Measurements from ENCODE around the gene PTPRJ.

GRCh38 chr11:47989779-47990178 is 9.4 kb downstream of the PTPRJ start:
- TF ChIP-seq HMG20A (CRISPR knock-in tag; conservative IDR thresholded peaks at IDR 0.05) (no peak), ZNF445 (CRISPR knock-in tag; IDR thresholded peaks at IDR 0.05; ENCODE audit: low read depth) (no peak), ZNF644 (tag; IDR thresholded peaks at IDR 0.05; ENCODE audit: low read depth) (no peak), ZZZ3 (IDR thresholded peaks at IDR 0.05) (no peak), CTCF (IDR thresholded peaks at IDR 0.05 in 2 of 3, conservative IDR thresholded peaks at IDR 0.05 in 1 of 3; ENCODE audit: insufficient read depth in 2 of 3, low read depth in 1 of 3, low read length in 3 of 3) (no peak), ZNF274 (IDR thresholded peaks at IDR 0.05; ENCODE audit: borderline replicate concordance, low read depth, low read length) (no peak)

All from K562 (cell line).